Measurements from ENCODE around the gene PSMD13. TPM values are rescaled to one million over a fixed set of nuclear protein-coding genes. Genes with fewer than 3 reads are reported as not detected.
A peak's percentile ranks its signal among the peaks of the same experiment; 100 is the strongest.
"Not testable (repeated sequence)": the region's sequence is repeated elsewhere in the genome, so short reads cannot be mapped to it uniquely, and the experiment has no call there.

PSMD13 gene
- polyA plus RNA-seq, 3 donors: 123 to 167 (median 143) TPM

- peak; percentile 57 for DNase-seq
These were observed 47.6 kb downstream of the PSMD13 start for GRCh38 chr11:284105-285020.

- no peak for DNase-seq
These were observed 48.5 kb downstream of the PSMD13 start for GRCh38 chr11:285021-285893.

- DNase-seq: no peak
These were observed 49.1 kb downstream of the PSMD13 start for GRCh38 chr11:285894-286220.

DNA sequence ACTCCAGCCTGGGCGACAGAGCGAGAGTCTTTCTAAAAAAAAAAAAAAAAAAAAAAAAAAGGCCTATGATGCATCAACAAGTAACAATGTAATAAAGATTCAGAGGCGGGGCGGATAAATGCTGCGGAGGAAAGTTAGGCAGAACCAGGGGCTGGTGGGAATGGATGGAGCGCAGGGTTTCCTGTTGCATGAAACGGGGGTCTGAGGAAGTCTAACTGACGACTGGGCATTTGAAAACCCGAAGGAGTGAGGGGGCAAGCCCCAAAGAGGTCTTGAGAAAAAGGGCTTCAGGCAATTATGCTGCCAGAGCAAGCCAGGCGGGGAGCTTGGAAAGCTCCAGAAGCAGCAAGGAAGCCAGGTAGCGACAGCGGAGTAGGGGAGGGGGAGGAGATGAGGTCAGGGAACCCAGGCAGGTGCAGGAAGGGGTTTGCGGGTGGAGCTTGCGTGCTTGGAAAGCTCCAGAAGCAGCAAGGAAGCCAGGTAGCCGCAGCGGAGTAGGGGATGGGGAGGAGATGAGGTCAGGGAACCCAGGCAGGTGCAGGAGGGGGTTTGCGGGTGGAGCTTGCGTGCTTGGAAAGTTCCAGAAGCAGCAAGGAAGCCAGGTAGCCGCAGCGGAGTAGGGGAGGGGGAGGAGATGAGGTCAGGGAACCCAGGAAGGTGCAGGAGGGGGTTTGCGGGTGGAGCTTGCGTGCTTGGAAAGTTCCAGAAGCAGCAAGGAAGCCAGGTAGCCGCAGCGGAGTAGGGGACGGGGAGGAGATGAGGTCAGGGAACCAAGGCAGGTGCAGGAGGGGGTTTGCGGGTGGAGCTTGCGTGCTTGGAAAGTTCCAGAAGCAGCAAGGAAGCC lies 50.4 kb downstream of the PSMD13 start:
- not testable (repeated sequence) for DNase-seq

DNA sequence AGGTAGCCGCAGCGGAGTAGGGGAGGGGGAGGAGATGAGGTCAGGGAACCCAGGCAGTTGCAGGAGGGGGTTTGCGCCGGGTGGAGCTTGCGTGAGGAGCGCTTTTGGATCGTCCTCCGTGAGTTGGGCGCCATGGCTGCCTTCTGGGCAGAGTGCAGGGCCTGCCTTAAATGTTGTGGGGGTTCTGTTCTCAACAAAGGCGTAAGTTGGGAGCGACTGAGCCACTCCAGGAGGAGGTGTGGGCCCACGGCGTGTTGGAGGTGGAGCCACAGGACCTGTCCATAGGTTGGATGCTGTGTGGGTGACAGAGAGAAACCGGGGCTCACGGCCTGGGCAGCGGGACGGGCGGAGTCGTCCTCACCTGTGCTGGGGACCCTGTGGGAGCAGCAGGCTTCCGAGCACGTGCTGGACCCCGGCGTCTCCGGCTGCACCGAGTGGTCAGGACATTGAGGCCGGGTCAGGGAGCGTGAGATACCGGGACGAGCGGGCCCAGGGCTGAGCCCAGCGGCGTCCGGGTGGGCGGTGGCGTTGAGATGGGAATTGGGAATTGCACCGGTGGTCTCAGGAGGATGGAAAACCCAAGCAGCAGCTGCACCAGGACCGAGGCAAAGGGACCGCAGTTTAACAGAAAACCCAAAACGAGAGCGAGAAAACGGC lies 51.2 kb downstream of the PSMD13 start:
- DNase-seq: no peak

DNA sequence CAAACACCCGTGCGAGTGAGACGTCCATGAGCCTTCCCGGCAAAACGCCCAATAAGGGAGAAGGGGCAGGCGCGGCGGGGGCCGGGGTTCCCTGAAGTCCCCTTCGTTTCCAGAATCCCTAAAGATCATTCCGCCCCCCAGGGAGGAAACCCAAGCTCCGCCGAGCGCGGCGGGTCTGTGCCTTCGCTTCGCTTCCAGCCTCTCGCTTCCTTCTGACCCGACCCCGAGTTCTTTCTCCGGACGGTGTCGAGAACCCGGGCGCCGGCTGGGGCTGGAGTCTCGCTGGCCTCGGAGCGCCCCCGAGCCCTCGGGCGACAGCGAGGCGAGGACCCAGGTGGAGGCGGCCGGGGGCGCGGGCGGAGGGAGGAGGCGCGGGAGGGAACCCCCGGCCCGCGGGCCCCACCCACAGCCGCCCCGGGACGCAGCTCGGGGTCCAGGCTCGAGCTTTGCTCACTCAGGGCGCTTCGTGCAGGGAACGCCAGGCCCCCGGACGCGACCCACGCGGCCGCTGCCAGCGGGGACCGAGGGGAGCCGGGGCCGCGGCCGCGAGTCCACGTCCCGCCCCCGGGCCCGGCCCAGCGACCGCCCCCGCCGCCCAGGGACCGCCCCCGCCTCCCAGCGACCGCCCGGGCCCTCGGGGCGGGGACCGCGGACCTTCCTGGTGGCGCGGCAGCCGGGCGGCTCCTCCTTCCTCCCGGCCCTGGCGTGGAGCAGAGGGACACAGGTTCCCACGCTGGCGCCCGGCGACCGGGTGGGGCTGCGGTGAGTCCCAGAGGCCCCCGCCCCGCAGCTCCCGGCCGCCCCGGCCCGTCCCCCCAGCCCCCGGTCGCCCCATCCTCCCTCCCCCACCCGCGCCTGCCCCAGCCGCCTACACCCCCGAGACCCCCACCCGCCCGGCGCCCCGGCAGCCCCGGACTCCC lies 52.0 kb downstream of the PSMD13 start, which contains the start of gene PGGHG:
PGGHG (plus strand) TSS at position 649 of the 920 bp plus-strand sequence. CDS start 691 bp downstream, outside the sequence.
- no peak for DNase-seq

GRCh38 chr11:289398-289711 lies 52.6 kb downstream of the PSMD13 start:
- DNase-seq: no peak

DNA sequence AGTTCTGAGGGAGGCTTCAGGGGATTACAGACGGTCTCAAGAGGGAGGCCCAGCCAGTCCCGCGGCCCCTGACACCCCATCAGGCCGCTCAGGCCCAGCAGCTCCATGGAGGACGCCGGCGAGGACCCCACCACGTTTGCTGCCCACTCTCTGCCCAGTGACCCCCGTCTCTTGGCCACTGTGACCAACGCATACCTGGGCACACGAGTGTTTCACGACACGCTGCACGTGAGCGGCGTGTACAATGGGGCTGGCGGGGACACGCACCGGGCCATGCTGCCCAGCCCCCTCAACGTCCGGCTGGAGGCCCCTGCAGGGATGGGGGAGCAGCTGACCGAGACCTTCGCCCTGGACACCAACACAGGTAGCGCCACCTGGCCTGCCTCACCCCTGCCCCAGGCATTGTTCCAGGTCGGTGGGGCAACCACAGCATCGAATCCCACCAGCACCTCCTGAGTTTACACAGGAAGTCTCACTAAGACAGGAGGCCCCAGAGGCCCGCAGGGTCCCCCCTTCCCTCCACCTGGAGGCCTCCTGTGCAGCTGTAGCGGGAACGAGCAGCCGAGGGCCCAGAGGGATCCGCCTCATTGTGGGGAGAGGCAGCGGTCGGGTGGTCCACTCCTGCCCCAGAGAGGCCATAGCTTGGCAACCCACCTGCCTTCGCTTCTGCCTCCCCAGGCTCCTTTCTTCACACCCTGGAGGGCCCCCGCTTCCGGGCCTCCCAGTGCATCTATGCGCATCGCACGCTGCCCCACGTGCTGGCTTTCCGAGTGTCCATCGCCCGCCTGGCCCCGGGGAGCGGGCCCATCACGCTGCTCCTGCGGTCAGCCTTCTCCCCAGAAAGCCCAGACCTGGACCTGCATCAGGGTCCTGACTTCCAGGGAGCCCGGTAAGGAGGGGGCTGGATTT lies 53.2 kb downstream of the PSMD13 start:
- no peak for DNase-seq

- no peak for DNase-seq
These were observed 54.0 kb downstream of the PSMD13 start for GRCh38 chr11:290621-291231.

GRCh38 chr11:291281-292210 lies 54.8 kb downstream of the PSMD13 start:
- DNase-seq: no peak

DNA sequence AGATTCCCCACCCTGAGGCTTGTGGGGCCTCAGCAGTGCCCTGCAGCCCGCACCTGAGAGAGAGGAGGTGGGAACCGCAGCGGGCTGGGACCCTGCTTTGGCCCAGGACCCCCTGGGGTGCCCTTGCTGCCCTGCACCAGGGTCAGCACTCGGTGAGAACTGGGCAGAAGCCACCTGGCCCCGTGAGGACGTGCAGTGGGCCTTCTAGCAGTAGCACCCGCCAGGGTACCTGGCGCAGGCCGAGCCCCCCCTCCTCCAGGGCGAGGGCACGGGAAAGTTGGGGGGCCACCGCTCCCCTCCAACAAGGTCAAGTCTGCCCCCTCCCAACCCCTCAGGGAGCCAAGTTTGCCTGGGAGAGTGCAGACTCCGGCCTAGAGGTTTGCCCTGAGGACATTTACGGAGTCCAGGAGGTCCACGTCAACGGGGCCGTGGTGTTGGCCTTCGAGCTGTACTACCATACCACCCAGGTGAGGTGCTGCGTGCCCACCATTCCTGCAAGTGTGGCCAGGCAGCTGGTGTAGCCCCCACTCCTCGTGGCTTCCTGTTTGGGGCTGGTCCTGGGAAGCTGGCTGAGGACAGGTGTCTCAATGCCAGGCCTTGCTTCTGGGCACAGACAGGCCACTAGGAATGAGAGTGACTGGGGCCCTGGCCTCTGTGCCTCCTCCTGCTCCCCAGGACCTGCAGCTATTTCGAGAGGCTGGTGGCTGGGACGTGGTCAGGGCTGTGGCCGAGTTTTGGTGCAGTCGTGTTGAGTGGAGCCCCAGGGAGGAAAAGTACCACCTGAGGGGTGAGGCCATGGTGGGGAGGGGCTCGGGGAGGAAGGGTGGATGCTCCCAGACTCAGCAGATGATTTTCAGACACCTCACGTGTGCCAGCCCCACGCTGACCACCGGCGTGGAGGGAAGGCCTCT lies 55.7 kb downstream of the PSMD13 start:
- DNase-seq: no peak

GRCh38 chr11:293271-293851 lies 56.6 kb downstream of the PSMD13 start:
- no peak for DNase-seq

DNA sequence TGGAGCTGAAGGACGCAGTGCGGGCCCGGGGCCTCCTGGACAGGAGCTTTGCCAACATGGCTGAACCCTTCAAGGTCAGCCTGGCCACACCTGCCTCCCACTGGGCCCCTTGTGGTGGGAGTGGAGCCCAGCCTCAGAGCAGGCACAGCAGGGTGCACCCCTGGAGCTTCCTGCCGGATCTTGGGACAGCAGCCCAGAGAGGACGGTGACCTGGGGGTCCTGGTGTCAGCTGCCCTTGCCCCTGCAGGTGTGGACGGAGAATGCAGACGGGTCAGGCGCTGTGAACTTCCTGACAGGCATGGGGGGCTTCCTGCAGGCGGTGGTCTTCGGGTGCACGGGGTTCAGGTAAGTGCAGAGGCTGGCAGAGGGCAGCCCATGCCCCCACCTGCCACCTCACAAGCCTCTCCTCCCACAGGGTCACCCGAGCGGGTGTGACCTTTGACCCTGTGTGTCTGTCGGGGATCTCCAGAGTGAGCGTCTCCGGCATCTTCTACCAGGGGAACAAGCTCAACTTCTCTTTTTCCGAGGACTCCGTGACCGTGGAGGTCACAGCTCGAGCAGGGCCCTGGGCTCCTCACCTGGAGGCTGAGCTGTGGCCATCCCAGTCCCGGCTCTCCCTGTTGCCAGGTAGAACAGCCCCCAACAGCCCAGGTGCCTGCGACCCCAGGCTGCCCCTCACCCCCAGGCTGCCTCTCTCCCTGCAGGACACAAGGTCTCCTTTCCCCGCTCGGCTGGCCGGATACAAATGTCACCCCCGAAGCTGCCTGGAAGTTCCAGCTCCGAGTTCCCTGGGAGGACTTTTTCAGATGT lies 57.3 kb downstream of the PSMD13 start:
- no peak for DNase-seq

DNA sequence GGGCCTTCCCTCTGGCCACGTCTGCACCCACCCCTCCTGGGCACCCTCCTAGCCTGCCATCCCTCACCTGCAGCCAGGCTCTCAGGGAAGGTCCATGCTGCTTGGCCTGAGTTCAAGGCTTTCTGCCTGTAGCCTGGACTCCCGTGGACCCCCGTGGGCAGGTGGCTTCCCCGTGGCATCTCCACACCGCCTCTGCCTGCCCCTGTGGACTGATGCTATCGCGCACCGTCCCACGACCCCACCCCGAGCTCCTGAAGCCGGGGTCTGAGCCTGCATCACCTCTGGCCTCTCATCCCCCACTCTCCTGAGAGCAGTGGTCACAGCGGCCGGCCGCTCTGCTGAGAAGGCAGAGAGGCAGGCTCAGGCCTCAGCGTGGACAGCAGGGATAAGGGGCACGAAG lies 58.0 kb downstream of the PSMD13 start:
- no peak for DNase-seq

Data from renal pelvis (tissue), 4 donors.